Coronary artery (tissue), 2 donors: ENCODE results near the gene EPS8.

Experiments
- DNase-seq: peaks from one replicate; pipeline ENCODE4 v3.0.0-alpha.2; 2017; ENCODE audit warnings: low spot score
- H3K27ac ChIP-seq, 2 donors: fragments of 200-600 bp; sonication (generic); one replicate each; pipeline ENCODE4 v1.5.1; 2016 to 2019
- H3K4me3 ChIP-seq: fragments of 200-600 bp; sonication (generic); 2 replicates; pipeline ENCODE4 v1.5.1; 2016; ENCODE audit warnings: mild to moderate bottlenecking, moderate library complexity
- TF ChIP-seq, protein P1 (sequence below): fragments of 200-600 bp; sonication (generic); IDR thresholded peaks from one replicate; pipeline ENCODE4 v1.5.1; 2019; ENCODE audit warnings: antibody characterized with exemption

The EPS8 gene

DNA sequence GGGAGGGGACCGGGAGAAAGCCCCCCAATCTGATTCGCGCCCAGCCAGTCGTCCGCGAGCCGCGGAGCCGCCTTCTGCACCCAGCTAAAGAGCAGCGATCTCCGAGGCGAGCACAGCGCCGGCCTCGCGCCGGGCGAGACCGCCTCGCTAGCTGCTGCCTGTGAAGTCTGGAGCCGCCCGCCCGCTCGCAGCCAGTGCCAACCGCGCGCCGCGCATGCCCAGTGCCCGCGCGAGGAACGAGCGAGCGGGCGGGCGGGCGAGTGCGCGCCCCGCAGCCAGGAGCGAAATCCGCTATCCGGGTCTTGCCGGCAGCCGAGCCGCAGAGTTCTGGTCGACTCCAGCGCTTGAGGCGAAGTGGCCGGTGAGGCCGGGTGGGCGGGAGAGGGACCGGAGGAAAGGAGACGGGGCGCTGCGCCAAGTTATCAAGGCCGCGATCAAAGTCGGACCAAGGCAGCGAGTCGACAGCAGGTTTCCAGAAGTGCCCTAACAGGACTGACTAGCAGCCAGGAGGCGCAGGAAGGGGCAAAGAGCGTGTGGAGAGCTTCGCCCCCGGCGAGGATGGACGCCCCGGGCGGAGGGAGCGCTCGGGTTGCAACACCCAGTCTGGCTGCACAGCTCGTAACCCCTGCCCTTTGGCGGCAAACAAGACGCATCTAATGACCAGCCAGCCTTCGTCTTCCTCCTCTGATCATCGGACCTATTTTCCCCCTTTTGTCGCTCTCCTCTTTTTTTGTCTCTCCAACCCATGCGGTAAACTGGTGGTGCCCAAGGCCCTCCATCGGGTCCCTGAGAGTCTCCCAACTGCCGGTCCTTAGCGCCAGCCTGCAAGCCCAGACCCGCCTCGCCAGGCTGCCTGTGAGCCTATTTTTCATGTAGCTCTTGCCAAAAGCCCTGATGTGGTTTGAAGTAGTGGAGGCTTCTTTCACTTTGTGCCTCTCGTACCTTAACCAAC lies at the start of gene EPS8:
TSS of gene EPS8 (minus strand) at position 169 of the 952 bp plus-strand sequence. CDS start 106,437 bp downstream, outside the sequence.
- peak; percentile 94 for DNase-seq

DNA sequence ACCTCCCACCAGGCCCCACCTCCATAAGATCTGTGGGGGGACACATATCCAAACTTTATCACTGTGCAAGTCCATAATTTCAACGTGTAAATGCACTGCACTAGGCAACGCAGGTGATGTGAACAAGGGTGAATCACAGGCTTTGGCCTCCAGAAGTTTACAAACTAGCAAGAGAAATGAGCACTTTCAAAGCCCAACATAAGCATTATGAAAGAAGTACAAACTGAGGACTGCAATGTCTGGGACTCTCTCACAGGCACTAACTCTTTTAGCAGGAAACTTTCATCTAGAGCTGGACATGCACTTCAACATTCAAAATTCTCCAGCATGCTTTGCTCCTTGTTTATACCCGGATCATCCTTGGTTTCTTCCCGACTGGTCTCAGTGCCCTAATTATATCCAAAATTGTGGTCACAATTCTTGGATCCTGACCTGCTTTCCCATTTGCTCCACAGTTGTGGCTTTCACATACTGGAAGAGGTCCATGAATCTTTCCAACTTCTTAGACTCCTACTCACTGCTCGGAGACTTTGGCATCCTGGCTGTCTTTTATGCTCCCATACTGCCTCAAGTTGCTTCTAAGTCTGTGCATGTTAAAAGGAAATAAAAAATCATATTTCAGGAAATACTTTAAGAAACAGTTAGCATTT lies 48.1 kb upstream of the EPS8 start:
- TF ChIP-seq, protein P1, sequence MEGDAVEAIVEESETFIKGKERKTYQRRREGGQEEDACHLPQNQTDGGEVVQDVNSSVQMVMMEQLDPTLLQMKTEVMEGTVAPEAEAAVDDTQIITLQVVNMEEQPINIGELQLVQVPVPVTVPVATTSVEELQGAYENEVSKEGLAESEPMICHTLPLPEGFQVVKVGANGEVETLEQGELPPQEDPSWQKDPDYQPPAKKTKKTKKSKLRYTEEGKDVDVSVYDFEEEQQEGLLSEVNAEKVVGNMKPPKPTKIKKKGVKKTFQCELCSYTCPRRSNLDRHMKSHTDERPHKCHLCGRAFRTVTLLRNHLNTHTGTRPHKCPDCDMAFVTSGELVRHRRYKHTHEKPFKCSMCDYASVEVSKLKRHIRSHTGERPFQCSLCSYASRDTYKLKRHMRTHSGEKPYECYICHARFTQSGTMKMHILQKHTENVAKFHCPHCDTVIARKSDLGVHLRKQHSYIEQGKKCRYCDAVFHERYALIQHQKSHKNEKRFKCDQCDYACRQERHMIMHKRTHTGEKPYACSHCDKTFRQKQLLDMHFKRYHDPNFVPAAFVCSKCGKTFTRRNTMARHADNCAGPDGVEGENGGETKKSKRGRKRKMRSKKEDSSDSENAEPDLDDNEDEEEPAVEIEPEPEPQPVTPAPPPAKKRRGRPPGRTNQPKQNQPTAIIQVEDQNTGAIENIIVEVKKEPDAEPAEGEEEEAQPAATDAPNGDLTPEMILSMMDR = no peak
- H3K27ac ChIP-seq = peak overlapping the region in 1 of 2 donors; percentile 68

More for the DNA sequence above, at the start of gene EPS8:
- H3K27ac ChIP-seq = peak within 1 kb of the TSS; percentile 91
- TF ChIP-seq, protein P1 = no peak
- H3K4me3 ChIP-seq = peak within 1 kb of the TSS; percentile 87

DNA sequence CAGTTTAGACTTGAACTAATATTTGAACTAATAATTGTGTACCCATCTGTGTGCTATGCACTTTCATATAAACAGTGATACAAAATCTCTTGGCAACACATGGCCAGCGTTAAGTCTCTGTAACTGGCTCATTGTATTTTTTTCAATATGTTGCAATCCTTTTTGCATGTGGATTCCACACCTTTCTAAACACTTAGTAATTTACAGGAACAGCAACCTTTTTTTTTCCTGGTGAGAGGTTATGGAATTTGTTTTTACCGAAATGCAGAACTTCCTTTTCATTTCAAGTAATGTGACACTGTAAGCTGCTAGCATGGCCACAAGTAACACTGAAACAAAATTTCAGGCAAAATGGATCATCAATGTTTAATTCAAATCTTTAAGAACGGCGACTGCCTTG lies 45.4 kb upstream of the EPS8 start:
- Histone ChIP-seq H3K4me3 (no peak overlapping the region), H3K27ac (no peak overlapping the region)
- no peak for DNase-seq
- TF ChIP-seq, protein P1 = no peak

More for the DNA sequence above, 48.1 kb upstream of the EPS8 start:
- DNase-seq = no peak
- peak overlapping the region; percentile 11 for H3K4me3 ChIP-seq

DNA sequence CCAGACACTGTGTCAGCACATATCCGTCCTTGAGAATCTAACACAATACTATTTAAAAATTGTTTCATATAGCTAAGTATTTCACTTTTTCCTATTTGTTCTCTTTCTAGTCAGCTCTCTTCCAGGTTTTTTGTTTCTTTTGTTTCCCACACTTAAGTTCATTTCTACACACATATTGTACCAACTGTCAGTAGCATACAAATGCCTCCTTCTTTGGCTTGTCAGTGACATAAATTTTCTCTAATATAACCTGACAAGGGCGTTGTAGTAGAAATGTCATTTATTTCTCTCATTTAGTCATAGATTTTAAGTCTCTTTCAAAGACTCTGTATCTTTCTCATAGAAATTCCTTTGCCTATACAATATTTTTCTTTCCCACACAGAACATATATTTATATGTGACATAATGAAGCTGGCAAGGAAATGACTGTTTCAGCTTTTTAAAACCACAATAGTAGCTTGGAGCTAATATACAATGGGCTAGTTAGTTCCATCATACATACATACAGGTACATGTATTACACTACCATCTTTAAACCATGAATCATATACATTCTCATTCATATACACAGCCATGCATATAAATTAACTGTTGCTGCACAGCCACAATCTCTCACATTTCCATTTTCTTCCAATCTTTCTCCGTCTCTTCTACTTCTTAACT lies 42.3 kb upstream of the EPS8 start:
- H3K27ac ChIP-seq = peak overlapping the region; percentile 53 to 61
- DNase-seq = no peak
- no peak overlapping the region for H3K4me3 ChIP-seq
- TF ChIP-seq, protein P1 = no peak

DNA sequence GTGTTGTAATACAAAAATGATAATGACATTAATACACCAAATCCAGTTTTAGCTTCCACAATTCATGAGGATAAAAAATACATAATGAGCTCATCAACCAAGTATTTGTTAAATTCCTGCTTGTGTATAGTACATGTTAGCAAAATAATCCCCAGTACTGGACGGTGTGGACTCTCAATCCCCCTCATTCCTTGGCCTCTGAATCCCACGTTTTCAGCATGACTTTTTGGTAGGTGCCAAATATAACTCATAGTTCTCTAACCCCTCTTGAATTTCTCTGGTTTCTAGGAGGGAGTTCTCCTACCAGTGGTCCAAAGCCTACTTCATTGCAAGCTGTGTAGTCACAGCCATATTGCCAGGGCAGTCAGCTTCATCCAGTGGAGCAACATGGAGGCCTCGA lies 41.4 kb upstream of the EPS8 start:
- TF ChIP-seq, protein P1 = no peak
- peak overlapping the region; percentile 53 to 61 for H3K27ac ChIP-seq
- H3K4me3 ChIP-seq = no peak overlapping the region
- DNase-seq = no peak

DNA sequence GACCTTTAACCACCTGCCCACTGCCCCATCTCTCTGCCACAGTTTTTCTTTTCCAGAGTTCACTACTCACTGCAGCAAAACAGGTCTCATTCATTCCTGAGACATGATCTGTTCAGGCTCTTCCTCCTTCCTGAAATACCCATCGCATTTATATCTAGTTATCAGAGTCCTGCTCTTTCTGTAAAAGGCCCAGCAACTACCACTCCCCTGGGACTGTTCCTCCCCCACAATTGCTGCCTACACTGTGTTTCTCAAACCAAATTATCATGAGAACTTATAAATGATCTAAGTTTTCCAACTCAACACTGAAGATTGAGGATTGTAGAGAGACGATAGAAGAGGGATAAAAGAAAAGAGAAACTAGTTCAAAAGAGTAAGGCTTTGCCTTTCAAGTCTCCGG lies 40.8 kb upstream of the EPS8 start:
- Histone ChIP-seq H3K4me3 (no peak overlapping the region), H3K27ac (peak overlapping the region; percentile 53 to 61)
- DNase-seq = no peak
- TF ChIP-seq, protein P1 = no peak
